GM21515 (cell line): ENCODE measurements around the gene NSDHL.

Experiments
- ATAC-seq: cut with Tn5 transposase; IDR thresholded peaks from one replicate; pipeline ENCODE4 v1.9.1; 2021; ENCODE audit not compliant: unreplicated experiment

Gene NSDHL

DNA sequence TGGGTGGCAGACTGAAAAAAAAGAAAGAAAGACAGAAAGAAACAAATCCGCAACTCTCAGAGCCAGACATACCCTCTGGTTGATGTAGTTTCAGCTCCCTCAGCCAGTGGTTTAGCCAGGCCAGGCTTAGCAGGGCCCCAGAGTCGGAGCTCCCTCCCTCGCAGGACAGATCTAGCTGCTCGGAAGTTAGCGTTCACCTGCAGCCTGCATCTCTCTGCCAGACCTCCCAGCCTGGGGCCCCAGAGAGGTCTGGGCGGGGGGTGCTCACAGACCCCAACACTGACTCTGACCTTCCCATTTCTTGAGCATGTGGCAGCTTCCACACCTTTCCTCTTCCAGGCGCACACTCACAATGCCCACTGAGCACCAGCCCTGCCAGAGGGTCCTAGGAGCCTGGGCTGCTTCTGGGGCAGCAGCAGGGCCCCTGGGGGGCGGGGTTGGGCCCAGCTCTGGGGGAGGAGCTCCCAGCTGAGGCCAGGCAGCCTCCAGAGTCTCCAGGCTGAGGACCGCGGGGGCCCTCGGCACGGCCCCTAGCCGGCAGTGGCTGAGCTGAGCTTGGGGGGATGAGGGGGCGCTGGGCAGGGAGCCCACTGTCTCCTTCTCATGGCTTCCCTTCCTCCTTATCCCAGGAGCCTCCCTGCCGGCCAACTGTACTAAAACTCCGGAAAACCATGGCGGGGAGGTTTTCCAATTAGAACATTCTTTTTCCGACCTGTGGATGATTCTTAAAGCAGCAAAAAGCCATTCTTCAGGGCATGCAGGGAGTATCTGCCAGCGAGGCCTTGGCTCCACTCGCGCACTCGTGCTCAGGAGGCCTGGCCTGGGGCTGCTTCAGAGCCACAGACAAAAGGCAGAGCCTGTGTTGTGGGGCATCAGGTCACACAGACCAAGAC is 62.4 kb downstream of the NSDHL start:
- no peak for ATAC-seq

DNA sequence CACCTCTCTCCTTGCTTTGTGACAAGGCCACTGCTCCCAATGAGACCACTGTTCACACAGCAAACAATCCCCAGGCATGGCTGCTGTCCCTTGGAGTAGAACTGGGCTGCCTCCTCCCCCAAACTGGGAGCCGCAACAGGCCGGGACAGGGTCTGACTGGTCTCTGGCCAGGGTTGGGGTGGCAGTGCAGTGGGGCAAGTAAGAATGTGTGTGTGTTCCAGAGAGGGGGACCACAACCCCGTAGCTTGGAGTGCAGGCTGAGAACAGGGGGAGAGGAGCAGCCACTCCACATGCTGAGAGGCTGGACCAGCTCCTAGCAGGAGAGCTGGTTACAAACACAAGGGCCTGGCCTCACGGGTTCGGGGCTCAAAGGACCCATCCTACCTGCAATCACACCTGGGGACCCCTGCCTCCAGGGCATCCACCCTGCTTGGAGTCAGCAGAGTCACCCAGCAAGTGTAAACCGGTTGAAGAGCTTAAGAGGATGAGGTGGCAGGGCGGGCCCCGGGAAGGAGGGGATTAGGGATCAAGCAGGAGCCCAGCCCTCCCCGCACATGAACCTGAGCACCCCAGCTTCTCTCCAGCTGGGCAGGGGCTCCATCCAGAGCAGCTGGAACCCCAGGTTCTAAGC is 63.2 kb downstream of the NSDHL start:
- no peak for ATAC-seq

DNA sequence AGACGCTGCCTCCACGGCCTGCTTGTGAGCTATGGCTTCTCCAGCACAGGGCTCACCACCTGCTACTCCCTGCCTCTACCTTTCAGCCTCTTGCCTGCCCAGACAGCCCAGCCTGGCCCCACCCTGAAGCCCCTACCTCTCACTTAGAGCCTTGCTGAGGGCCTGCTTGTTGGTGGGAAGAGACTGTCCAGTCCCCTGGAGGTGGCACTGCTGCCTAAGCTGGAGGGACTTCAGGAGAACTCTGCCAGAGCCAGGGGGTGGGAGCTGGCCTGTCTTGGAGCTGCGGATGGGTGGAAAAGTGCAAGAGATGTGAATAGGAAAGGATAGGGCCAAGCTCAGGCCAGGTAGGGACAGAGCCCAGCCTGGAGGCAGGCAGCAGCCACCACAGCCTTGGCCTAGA is 64.3 kb downstream of the NSDHL start:
- no peak for ATAC-seq

DNA sequence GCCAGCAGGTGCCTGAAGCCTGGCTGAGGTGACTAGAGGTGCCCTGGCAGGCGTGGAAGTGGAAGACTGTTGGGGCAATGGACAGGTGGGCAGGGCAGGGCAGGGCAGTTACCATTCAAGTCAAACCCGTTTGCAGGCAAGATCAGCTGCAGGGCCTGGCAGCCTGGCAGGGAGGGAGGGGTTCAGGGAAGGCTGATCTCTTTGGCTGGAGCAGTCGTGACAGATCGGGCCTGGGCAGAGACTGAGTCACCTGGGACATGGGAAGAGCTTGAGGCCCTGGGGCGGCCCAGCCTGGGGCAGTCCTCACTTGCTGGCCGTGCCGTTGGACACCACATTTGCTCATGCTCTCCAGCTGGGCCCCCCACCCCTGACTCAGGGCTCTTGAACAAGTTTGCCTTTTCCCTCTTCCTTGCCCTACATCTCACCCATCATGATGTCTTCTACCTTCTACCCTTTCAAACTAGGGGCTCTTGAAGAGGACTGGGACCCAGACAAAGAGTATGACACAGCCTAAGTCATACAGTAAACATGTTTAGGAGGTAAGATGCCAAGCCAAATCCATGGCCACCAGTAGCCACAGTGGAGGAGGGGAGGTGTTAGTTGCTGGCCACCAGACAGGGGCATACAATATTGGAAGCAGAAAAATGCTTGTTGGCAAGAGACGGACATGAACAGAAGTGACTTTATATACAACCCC is 65.0 kb downstream of the NSDHL start:
- ATAC-seq = no peak

DNA sequence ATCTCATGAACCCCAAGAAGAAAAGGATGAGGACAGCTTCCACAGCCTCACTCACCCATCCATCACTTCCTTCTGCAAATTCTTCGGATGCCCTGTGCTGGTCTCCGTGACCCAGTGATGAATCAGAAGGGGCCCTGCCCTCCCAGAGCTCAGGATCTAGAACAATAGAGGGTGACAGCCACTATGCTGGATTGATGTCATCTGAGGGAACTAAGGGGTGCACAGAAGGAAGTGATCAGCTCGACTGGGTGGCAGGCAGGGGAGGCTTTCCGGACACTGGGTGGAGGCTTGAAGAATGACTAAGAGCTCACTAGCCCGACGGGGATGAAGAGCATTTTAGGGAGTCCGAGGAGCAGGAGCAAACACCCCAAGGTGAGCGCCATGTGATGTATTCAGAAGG is 65.6 kb downstream of the NSDHL start:
- no peak for ATAC-seq

DNA sequence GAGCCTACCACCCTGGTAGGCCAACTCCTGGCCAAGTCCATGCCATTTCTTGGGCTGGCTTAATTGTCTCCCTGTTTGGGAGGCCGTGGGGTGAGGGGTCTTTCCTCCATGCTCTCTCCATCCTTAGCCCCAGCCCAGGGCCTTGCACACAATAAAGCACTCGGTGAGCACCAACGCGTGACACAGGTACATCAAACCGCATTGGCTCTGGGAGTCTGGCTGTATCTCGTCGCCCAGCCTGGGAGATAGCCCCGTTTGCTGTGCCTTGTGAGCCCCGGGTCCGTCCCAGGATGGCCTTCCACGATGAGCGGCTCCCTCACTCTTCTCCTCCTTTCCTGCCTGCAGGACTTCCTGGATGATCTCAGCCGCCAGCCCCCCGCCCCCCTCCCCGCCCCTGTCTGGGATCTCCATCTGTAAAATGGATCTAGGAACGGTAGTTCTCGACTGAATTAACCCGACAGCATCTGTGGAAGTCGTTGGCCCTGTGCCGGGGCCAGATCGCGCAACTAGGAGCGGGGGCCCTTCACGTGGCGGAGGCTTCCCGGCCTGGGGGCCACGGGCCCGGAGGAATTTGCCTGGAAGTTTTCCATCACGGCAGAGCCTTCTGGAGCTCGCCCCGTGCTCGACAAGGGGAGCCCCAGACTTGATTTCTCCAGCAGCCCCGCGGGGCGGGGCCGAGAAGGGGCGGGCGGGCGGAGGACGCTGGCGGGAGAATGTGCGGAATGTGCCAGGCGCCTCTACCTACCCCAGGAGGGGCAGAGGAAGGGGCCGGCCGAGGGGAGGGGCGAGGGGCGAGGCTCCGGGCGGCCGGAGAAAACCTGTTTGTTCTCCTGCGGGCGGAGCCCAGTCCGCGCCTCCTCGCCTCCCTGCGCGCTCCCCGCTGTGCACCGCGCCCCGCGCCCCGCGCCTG is 66.6 kb downstream of the NSDHL start, which contains the start of gene ZNF185:
Gene ZNF185 (plus strand): TSS at position 846 of the 910 bp plus-strand sequence. CDS start 16,423 bp downstream, outside the sequence.
- no peak for ATAC-seq

DNA sequence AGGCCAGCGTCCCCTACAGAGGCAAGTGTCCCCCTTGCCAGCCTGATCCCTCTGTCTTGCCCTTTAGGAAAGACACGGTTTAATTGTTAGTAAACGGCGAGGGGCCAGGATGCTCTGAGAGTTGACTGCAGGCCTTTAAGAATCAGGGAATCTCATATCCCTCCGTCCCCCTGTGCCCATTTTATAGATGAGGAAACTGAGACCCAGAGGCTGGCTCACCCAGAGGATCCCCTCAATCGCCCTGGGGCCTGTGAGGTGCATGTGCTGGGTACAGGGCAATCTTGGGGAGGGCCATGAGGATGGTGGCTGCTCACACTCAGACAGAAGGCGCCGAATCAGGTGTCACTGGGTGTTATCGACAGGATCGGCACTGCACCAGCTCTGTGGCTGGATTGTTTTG is 67.6 kb downstream of the NSDHL start:
- no peak for ATAC-seq

DNA sequence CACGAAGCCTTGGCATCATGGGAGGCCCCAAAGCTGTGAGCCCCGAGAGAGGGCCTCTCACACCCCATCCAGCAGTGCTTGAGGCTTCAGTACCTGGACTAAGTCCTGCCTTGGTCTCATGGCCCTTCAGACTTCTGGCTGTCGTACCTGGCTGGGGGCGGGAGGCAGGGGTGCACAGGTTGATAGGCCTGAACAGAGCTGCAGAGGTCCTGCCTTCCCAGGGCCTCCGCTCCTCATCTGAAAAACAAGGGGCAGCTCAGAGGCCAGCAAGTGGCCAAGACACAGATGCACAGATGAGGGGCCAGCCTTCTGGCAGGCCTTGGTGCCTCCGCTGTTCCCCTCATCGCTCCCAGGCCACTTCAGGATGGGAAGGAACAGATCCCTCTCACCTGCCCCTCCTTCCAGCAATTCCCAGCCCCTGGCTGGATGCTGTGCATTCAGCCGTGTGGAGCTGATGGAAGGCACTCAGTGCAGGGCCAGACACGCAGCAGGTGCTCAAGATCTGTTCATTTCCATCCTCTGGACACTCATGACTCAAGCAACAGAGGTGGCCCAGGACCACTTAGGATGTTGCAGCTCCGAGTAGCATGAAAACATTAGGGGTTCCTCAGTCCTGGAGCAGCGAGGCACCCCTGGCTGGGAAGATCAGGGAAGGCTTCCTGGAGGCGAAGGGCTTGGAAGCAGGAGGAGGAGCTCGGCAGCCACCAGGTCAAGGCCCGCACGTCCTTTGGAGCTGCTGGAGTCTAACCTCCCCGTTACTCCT is 68.4 kb downstream of the NSDHL start:
- ATAC-seq = no peak

DNA sequence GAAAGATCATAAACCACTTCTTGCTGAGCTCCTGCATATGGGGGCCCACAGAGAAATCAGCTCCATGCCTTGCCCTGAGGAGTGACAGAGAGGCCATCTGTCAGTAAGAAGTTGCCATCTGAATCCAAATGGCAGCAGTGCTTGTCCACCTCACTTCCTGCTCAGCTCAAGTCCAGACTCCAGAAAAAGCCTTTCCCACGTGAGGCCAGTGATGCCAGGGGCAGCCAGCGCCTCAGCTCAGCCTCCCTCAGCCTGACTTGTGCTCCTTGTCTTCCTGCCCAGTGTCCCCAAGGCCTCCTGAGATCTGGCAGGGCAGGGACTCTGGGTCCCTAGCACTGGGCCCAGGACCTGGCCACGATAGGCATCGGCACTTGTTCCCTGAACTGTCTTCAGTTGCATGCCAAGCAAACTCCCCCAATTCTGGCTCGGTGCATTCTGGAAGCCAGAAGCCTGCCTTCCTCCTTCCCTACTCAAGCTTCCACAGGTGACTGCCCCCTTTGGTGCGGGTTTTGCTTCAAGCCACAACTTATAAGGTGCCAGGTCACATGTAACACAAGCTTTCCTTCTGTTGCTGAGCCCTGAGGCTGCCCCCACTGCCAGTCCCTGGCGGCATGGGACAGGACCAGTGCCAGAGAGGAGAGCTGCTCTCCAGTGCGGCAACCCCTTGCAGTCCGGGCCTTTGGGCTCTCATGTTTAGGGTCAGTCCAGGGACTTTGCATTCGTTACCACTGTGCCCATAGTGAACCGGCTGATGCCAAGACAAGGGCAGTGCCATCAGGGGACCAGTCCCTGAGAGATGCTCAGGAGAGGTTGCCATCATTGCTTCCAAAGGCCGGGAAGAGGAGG is 69.2 kb downstream of the NSDHL start:
- no peak for ATAC-seq

DNA sequence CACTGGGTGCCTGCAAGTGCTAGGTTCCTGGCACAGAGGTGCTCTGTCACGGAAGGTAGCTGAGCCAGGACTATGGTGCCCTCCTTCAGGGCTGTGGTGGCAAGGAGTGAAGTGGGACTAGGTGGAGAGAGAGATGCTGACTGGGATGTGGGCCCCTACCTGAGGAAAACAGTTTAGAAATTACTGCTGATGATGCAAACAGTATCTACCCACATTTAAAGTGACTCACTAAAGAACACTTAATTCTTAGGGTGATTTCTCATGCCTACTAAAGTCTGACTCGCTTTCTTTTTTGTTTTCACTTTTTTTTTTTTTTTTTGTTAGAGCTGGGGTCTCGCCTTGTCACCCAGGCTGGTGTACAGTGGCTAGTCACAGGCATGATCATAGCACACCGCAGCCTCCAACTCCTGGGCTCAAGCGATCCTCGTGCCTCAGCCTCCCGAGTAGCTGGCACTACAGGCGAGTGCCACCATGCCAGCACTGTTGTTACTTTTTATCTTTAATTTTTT is 70.1 kb downstream of the NSDHL start:
- ATAC-seq = no peak

DNA sequence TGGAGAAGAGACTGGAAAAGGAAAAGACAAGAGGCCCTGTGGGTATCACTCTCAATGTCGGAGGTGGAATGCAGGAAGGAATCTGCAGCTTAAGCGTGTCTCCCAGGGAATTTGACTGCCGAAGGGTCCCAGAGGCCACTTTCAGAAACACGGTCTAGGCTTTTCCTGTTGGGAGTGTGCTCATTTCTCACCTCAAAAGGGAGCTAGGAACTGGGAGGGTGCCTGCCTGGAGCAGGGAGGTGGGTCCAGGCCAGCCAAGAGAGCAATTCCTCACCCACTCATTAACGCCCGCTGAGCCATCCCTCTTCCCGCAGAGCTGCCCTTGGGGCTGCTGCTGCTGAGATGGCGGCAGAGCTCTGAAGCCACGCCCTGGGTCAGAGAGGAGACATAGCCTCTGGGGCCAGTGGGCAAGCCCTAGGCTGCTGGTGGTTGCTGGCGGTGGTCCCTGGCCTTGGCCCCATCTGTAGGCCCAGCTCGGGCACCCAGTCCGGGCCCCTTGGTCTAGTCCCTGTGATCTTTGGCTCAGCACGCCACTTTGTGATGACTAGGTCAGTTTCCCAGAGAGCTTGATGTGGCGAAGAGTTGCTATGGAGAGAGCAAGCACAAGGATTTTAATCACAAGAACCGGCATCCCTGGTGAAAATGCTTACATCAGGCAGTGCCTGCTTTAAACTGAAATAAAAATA is 71.1 kb downstream of the NSDHL start:
- no peak for ATAC-seq

DNA sequence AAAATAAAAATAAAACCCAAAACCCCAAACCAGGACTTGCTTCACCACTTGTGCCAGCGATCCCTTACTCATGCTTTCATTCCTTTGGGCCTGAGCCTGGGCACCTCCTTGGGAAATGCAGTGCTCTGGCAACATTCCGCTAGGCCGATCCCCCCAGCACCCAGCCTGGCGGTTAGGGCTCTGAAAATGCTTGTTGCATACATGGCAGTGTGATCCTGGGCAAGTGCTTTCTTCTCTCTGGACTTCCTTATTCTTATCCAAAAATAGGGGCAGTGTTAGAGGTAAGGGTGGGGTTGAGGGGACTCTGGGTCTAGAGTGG is 71.6 kb downstream of the NSDHL start:
- no peak for ATAC-seq

DNA sequence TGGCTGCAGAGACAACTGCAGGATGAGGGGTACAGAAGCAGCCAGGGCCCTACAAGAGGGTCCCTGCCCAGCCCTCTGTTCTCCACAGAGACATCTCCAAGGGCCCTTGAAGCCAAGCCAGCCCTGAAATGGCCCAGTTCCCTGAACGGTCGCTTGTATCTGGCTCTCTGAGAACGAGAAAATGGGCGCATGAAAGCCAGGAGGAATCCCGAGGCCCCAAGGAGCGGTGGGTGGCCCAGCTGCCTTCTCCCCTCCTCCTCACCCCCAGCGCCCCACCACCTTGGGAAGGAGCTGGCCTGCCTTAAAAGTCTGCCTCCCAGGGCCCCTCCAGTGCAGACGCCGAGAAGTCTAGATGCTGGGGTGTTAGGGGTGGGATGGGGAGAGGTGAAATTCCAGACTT is 72.7 kb downstream of the NSDHL start:
- ATAC-seq = no peak

DNA sequence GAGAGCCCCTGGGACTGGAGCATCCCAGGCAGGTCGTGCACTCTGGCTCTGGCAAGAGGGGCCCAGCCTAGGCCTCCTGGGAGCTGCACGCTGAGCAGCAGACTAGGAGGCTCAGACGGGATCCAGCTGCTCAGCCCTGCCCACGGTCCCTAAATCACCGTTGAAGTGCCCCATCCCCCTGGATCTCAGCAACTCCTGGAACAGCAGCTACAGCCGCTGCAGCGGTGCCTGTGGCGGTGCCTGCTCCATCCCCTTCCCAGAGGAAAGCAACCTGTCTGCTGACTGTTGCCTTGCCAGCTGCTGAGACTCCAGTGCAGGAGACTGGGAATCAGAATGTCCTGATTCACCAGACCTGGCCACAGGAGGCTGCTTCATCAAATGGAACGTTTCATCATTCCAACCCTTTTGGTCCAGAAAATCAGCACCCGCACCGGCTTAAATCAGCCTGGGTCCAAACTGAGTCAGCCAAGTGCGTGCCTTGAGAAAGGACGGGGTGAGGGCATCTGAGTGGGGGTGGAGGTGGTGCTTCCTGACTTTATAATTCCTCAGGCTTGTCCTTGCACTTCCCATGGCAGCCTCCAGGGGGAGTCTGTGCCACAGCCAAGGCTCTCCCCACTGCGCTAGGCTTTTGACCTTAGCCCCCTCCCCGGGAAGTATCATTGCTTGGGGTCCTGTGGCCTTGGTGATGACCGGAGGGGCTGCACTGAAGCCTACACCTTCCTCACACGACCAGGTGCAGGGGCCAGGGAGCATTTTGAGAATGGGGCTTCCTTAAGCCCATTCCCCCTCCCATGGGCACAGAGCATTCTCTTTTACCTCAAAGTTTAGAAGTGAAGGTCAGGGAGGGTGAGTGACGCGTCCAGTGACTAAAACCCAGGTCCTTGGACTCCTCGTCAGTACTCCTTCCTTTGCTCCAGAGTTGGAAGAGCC is 73.6 kb downstream of the NSDHL start:
- no peak for ATAC-seq

DNA sequence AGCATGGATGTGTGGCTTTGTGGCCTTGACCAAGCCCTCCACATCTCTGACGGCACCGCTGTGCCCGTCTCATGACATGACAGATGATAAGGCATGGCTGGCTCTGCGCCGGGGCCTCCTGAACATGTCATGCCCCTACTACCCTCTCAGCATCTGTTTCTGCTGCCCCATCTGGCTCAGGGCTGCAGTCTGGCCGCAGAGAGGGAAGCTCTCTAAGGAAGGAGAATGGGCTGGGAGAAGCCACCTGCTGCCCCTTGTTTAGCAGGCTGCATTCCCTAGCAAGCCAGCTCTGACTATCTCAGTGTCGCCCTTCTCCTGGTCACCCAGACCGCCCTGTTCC is 74.2 kb downstream of the NSDHL start:
- no peak for ATAC-seq

DNA sequence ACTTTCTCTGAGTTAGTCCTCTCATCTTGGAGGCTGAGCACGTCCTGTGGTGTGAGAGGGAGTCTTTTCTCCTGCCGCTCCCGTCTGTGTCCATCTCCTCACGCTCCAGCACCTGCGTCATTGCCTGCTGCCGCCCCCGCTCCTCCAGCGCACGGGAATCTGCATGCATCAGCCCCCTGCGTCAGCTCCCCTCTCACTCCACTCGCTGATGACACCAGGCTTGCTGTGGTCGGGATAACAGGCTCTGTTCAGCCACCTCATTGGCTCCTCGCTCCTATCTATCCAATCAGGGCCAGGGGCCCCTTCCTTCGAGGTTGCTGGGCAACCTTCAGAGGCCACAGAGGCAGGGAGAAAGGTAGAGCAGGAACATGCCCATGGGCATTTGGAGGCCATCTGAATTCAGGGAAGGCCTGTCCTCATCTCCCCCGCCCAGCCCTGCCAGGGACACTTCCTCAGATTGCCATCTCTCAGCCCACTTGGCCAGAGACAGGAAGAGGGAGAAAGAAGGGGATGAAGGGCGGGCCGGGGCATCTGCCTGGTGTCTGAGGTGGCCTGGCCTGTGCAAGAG is 76.3 kb downstream of the NSDHL start:
- no peak for ATAC-seq

DNA sequence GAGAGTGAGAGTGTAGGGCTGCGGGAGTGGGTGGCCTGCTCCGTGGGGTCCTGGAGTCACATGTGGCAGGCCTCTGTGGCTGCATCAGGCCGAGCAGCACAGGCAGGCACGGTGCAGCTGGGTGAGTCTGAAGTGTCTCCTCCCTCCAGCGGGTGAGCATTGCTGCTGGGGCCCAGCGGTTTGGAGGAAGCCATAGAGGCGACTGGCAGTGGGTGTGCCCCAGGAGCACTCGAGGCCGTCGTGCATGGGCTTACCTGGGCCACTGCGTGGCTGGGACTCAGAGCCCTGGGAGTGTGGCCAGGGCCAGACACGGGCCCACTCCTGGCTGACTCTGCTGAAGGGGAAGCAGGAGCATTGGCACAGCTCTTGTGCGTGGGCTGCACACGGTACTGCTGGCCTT is 77.6 kb downstream of the NSDHL start:
- ATAC-seq = no peak
